Upper lobe of left lung (tissue), 4 donors: Measurements from ENCODE around the gene ITSN1.

Source experiments
- CTCF ChIP-seq, 6 experiments: fragments of 450-650 bp in 4 of 6; fragments of 200-600 bp in 2 of 6; sonication (generic) in 2 of 6; IDR thresholded peaks; one replicate each; pipeline ENCODE4 v1.5.1; 2016 to 2019; ENCODE audit warnings: antibody characterized with exemption in 6 of 6
- POLR2AphosphoS5 ChIP-seq, 2 donors: sonication (generic); formaldehyde crosslinking; IDR thresholded peaks; one replicate each; pipeline ENCODE4 v1.5.1; 2017; ENCODE audit warnings: antibody characterized with exemption in 2 of 2

GRCh38 chr21:33608559-33608958 lies 33.7 kb upstream of the ITSN1 start:
- TF ChIP-seq POLR2AphosphoS5 (IDR thresholded peaks at IDR 0.05) = no peak
- no peak for TF ChIP-seq CTCF (IDR thresholded peaks at IDR 0.05)
